Measurements from ENCODE around the gene UBE2A.
A peak's percentile ranks its signal among the peaks of the same experiment; 100 is the strongest.

Gene UBE2A

DNA sequence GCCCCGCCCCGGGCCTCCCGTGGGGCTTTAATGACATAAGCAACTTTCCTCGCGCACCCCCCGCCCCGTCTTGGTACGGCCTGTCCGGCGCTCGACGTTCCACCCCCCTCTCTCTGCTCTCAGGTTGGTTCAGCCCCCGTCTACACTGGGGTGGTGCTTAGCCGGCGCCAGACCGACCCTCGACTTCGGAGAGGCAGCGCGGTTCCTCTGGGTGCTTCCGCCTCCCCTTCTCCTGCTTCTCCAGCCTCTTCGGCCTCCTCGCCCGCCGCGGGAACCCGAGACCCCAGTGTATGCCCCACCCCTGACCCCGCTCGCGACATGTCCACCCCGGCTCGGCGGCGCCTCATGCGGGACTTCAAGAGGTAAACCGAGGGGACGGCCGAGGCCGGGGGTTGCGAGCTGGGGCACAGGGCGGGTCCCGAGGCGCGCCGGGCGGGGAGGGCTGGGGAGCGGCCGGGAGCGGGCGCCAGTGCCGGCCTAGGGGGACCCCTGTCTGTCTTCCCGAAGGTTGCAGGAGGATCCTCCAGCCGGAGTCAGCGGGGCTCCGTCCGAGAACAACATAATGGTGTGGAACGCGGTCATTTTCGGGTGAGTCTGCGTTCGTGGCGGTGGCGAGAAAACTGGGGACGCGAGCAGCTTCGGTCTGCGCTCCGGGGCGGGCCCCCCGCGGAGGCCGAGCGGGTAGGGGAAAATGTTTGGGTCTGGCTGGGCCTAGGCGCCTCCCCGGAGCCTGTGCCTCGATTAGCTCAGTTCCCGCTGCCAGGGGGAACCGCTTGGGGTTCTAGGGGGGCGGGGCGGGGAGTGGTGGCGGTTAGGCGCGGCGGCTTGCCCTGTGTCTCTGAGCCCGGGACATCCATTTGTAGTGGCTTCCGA, at the start of gene UBE2A:
UBE2A (plus strand) TSS at position 170 of the 873 bp plus-strand sequence; CDS start at position 319, 149 bp downstream.
- peak within 1 kb of the TSS; percentile 83 for H3K4me3 ChIP-seq (ENCODE audit: low read length)
- TF ChIP-seq ZNF274 (IDR thresholded peaks at IDR 0.05; ENCODE audit: low read depth, low read length) = no peak

DNA sequence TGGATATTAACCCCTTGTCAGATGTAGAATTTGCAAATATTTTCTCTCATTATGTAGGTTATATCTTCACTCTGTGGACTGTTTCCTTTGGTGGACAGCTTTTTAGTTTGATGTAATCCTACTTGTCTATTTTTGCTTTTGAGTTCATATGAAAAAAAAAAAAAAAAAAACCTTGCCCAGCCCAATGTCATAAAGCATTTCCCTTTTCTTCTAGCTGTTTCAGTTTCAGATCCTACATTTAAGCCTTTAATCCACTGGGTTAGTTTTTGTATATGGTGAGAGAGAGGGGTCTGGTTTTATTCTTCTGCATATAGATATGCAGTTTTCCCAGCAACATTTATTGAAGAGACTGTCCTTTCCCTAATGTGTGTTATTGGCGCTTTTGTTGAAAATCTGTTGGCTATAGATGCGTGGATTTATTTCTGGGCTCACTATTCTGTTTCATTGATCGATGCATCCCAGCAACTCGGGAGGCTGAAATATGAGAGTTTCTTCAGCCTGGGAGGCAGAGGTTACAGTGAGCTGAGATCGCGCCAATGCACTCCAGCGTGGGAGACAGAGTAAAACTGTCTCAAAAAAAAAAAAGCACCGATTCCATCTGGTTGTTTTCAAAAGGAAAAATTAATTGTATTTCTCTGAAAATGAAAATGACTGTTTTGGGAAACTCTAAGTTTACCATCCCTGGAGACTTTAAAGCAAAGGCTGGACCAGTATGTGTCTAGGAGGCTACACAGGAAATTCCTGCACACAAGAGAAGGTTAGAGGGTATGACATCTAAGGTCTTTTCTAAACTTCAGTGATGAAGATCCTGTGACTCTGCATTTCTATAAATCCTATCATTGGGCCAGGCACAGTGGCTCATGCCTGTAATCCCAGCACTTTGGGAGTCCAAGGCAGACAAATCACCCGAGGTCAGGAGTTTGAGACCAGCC, 44.8 kb upstream of the UBE2A start:
- no peak overlapping the region for H3K4me3 ChIP-seq (ENCODE audit: low read length)
- no peak for TF ChIP-seq ZNF274 (IDR thresholded peaks at IDR 0.05; ENCODE audit: low read depth, low read length)

DNA sequence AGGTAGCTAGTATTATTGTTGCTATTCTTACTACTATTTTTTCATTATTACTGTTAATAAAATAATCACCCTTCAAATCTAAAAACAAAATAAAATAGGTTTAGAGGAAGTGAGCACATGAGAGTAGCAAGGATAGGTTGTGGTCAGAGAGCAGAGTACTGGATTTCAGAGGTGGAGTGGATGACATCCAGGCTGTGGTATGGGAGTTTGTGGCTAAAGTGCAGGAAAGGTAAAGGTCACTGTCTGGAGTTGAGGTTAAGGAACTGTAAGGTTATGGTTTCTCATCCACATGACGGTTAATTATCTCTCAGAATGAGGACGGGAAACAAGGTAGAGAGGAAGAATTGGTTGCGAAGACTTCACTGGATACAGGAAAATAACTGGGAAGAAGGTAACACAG, 36.9 kb upstream of the UBE2A start:
- TF ChIP-seq ZNF274 (IDR thresholded peaks at IDR 0.05; ENCODE audit: low read depth, low read length) = no peak
- no peak overlapping the region for H3K4me3 ChIP-seq (ENCODE audit: low read length)

DNA sequence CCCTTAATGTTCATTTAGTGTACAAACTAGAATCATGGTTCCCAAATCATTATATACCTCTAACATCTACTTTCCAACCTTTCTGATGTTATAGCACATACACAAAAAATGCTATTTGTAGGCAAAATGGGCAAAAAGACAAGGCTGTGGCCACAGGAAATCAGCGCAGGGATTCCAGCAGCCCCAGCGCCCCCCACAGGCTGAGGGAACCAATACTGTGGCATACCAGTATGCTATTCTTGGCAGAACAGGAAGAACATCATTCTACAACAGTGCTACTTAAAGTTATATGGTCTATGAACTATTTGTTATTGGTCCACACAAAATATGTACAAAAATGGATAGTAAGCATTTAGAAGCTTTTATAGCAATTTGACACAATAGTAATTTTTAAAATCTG, 34.5 kb upstream of the UBE2A start:
- no peak overlapping the region for H3K4me3 ChIP-seq (ENCODE audit: low read length)
- TF ChIP-seq ZNF274 (IDR thresholded peaks at IDR 0.05; ENCODE audit: low read depth, low read length) = no peak

DNA sequence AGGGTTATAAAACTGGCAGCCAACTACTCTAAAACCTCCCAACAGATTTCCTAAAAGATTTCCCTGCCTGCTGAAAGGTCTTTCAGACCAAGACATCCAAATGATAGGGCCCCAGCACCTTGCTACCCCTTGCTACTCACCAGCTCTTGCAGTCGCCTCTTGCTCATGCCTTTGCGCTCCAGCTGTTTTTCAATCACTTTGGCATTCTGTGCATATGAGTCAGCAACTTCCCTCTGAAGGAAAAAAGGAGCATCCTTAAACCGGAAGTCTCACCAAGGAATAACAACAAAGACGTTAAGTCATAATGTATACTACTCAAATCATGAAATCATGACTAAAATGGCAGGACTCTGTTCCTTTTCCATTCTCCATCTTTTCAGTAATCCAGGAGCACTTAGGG, 33.2 kb upstream of the UBE2A start:
- TF ChIP-seq ZNF274 (IDR thresholded peaks at IDR 0.05; ENCODE audit: low read depth, low read length) = no peak
- H3K4me3 ChIP-seq (ENCODE audit: low read length) = no peak overlapping the region

DNA sequence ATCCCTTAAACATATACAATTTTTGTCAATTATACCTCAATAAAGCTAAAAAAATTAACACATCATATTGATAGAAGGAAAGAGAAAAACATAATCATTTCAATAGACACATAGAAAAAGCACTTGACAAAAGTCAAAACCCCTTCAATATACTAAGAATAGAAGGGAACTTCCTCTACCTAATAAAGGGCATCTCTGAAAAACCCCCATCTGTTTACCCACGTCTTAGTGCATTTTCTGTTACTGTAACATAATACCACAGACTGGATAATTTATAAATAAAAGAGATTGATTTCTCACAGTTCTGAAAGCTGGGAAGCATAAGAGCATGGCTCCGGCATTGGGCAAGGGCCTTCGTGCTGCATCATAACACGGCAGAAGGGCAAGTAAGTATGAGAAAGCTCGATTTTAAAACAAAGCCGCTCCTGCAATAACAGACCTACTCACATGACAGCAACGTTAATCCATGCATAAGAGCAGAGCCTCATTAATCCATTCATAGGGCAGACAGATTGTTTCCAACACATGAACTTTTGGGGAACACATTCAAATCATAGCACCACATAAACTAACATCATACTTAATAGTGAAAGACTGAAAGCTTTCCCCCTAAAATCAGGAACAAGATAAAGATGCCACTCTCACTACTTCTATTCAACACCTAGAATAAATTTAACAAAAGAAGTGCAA, 24.9 kb upstream of the UBE2A start:
- TF ChIP-seq ZNF274 (IDR thresholded peaks at IDR 0.05; ENCODE audit: low read depth, low read length) = no peak
- H3K4me3 ChIP-seq (ENCODE audit: low read length) = peak overlapping the region; percentile 45

DNA sequence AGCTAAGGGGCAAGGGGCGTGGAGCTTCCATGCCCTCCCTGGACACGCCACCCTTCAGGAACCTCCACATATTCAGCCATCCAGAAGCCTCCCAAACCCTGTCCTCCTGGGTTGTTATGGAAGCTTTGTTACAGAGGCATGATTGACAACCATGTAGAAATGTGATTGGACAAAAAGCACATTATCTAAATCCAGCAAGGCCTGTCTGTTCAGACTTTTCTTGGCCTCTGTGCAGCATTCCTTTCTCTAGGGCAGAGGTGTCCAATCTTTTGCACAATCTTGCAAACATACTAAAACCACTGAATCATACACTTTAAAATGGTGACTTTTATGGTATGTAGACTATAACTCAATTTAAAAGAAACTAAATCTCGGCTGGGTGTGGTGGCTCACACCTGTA, 21.9 kb upstream of the UBE2A start:
- no peak overlapping the region for H3K4me3 ChIP-seq (ENCODE audit: low read length)
- no peak for TF ChIP-seq ZNF274 (IDR thresholded peaks at IDR 0.05; ENCODE audit: low read depth, low read length)

DNA sequence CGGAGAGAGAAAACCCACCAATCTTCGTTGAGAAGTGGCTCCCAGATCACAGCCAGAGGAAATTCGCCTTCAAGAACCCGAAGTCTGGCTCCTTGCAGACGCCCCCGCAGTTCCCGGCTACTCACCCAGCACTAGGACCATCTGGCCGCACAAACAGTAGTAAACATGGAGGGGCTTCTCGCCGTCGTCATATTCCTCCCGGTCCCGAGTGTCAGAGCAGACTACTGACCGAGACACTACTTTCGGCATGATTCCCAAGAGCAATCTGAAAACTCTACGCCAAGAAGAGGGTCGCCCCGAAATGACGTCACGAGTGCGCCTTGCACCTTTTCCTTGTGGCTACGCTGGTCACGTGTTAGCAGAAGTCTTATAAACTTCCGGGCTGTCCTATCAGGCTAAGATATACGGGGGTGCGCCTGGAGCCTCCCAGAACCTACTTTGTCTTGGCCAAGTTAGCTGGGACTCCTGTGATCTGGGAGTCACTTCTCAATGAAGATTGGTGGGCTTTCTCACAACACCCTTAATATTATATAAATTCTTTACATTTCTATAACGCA, 9.2 kb upstream of the UBE2A start, which contains the start of gene STEEP1:
STEEP1 (minus strand) TSS at position 303 of the 557 bp plus-strand sequence; CDS start at position 249, 54 bp downstream.
- H3K4me3 ChIP-seq (ENCODE audit: low read length) = peak within 1 kb of the TSS; percentile 93
- no peak for TF ChIP-seq ZNF274 (IDR thresholded peaks at IDR 0.05; ENCODE audit: low read depth, low read length)

DNA sequence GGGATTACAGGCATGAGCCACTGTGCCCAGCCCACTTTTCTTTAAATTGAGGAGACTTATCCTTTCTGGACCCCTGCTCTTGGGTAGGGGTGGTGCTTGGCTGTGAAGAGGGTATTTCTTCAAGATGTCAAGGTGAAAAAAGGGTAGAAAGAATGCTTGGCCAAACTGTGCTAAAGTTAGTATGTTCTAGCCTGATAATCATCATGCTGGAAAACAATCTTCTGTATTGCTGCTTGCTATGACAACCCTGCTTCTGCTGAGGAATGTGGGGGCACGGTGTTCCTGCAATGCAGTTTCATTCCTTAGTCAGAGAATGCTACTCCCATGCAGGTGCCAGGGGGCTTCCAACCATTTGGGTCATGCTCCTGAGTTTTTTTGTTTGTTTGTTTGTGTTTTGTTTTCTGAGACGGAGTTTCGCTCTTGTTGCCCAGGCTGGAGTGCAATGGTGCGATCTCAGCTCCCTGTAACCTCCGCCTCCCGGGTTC, 4.0 kb upstream of the UBE2A start:
- no peak for TF ChIP-seq ZNF274 (IDR thresholded peaks at IDR 0.05; ENCODE audit: low read depth, low read length)
- H3K4me3 ChIP-seq (ENCODE audit: low read length) = no peak overlapping the region

DNA sequence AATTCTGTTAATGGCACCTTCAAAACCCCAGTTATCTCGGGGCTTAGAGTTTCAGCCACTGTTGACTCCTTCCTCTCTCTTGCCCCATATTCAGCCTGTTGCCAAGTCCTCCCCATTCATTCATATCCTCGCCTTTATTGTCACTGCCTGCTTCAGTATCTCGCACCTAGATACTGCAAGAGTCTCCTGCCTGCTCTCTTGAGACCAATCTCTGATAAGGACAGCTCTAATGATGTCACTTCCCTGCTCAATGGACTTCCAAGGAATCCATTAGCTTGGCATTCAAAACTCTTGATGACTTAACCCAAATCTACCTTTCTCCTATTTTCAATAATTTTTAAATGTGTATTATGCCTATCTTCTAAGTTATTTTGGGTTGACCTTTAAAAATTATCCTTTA, 1.1 kb upstream of the UBE2A start:
- TF ChIP-seq ZNF274 (IDR thresholded peaks at IDR 0.05; ENCODE audit: low read depth, low read length) = no peak
- H3K4me3 ChIP-seq (ENCODE audit: low read length) = peak overlapping the region; percentile 83; the same call in 1 of the 2 replicates

DNA sequence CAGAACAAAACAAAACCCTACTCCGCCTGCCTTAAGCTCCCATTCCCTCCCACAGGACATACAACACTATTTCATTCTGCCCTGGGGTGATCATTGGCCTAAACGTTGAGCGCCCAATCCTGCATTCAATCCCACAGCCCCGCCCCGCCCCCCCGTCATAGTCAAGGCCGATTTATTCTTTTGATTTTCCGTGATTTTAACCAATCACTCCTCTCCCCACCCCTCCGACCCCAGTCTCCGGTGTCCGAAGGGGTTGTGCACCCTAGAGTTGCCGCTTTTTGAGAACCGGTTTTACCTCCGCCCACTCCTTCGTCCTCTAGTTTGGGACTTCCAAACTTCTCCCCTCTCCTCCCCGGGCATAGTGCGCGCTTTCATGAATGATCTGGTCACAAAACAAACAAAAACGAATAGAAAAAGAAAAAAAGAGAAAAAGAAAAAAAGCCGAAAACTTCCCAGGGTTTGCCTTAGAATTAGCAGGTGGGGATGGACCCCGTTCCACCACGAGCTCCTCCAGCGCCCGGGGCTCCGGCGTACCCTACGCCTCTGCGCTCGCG, 446 bp upstream of the UBE2A start:
- H3K4me3 ChIP-seq (ENCODE audit: low read length) = peak overlapping the region; percentile 83
- TF ChIP-seq ZNF274 (IDR thresholded peaks at IDR 0.05; ENCODE audit: low read depth, low read length) = no peak

DNA sequence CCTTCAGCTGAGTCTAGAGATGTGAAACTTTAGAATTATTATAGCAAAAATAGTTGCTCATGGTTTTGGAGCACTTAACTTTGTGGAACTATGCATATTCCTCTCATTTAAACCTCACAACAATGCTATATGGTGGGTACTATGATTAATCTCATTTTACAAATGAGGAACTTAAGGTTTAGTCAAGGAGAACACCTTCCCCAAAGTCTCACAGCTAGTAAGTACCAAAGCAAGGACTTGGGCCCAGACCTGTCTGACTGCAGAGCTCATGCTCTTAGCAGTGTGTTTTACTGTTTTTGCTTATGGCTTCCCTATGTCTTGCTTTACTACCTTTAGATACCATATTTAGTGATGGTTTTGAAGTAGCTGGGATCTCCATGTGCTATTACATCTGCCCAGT, 5.1 kb downstream of the UBE2A start:
- no peak overlapping the region for H3K4me3 ChIP-seq (ENCODE audit: low read length)
- TF ChIP-seq ZNF274 (IDR thresholded peaks at IDR 0.05; ENCODE audit: low read depth, low read length) = no peak

DNA sequence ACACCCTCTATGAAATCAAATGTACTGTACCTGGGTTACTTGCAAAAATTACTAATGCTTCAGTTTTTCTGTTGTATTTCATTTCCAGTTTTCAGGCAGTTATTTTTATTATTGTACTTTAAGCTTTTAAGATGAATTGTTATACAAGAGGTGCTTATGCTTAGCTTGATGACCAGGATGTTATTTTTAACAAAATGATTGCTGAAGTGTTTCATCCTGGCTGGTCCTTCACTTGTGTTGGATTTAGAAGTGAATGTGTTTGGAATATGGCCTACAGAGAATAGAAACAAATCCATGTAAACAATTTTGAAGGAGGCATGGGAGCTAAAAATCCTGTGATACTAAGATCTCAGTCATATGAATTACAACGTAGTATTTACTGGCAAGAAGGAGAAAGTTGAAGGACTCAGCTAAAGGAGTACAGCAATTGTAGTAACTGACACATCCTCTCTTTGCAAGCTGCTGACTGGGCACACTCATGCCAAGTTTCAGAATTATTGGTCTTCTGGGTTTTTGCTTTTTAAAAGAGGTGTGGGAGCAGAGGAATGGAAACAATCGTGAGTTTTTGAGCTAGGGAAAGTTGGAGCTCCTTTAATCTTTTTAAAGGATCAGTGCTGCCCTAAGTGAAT, 9.2 kb downstream of the UBE2A start:
- TF ChIP-seq ZNF274 (IDR thresholded peaks at IDR 0.05; ENCODE audit: low read depth, low read length) = no peak
- no peak overlapping the region for H3K4me3 ChIP-seq (ENCODE audit: low read length)

Data from GM08714 (cell line).